SK-N-DZ (cell line): Measurements from ENCODE around the gene CAMK4.

Experiments used
- DNase-seq: peaks from one replicate; pipeline ENCODE4 v3.0.0-alpha.2; 2015; ENCODE audit warnings: low spot score

The CAMK4 gene

DNA sequence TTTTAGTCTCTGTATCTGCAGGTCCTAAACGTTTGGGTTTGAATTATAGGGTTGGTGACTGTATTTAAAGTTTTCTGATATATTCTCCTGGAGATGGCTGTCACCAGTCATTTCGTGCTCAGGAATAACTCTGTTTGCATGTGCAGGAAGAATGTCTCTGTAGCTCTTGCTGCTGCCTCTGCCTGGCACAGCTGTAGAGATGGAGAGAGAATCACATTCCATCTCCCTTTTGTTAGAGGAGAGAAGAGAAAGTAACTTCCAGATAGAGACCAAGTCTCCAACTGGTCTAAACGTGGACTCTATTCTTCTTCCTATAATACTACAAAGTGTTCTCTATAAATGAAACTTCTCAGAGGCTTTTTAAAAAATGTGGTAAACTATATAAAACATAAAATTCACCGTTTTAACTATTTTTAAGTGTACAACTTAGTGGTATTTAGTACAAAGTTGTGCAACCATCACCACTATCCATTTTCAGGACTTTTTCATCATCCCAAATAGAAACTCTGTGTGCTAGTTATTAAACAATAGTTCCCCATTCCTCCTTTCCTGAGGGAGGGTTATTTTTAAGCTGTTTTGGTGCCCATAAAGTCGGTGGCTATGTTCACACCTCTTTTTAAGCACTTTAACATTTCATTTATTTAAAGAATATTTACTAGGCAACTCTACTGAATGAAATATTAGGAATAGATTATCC, 308.9 kb downstream of the CAMK4 start:
- DNase-seq, result no peak

DNA sequence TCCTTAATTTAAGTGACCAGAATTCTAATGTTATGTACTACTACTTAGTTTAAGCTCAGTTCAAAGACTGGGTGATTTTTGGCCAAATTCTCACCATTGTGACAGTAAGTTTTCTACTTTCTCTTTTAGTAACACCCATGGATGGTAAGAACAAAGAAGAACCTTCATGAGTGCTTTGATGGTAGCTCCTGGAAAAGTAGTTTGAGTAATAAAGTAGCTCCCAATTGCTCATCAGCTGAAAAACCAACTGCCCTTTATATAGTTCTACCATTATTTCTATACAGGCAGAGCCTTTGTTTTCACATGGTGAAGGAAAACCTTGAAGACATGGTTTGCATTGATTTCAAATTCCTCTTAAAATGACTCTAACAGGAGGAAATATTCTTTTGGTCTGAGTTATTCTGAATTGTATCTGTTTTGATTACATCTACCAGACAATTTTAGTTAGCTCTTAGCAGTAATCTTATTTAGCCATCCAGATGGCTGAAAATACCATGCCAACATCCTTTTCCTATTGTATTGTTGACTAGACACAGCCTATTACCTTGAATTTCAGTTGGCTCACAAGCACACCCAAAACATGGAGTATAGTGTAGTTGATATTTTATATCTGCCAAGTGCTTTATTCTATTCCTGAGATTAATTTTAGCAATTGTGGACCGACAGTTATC, 311.8 kb downstream of the CAMK4 start:
- DNase-seq, result peak; percentile 85

DNA sequence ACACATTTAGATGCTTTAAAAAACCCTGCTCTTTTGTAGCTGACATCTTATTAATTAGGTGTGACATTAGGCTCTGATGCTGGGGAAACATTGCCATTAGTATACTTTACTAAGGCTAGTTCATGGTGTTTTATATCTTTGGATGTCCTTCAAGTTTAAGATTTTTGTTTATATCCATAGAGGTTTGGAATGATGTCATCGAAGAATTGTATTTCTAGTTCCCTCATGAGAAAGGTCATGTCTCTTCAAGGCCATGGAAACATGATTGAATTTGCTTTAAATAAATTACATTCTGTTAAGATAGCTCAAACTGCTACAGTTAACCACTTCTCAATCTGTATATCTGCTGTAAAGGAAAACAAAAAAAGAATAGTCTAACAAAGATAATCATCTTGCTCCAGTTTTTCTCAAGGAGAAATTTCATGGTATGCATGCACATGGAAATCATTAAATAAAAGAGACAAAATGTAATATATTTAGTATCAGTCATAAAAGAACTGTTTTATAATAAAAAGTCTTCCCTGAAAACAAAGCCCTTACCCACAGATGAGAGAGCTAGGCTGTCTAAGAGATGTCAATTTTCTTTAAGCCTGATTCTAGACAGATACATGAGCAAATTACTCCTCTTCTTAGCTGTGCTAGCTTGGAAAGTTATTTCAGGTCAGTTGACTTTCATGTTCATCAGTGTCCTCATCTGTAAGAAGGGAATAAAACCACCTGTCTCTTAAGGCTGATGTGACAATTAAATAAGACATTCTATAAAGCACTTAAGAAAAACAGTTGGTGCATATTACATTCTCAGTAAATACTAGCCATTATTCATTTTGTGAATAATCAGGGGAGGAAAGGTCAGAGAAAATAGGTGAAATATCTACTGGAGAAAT, 313.2 kb downstream of the CAMK4 start:
- peak; percentile 95 for DNase-seq
